GM20000 (cell line): ENCODE measurements around the gene TMPRSS7.

Experiments used
- DNase-seq: peaks from one replicate; pipeline ENCODE4 v3.0.0; 2012; ENCODE audit warnings: low spot score
- TF ChIP-seq, protein P1 (sequence below): IDR thresholded peaks from 2 replicates; pipeline ENCODE4 v1.5.1; 2012; ENCODE audit warnings: mild to moderate bottlenecking, control low read depth; ENCODE audit errors: extremely low read depth, missing control alignments

TMPRSS7 gene

DNA sequence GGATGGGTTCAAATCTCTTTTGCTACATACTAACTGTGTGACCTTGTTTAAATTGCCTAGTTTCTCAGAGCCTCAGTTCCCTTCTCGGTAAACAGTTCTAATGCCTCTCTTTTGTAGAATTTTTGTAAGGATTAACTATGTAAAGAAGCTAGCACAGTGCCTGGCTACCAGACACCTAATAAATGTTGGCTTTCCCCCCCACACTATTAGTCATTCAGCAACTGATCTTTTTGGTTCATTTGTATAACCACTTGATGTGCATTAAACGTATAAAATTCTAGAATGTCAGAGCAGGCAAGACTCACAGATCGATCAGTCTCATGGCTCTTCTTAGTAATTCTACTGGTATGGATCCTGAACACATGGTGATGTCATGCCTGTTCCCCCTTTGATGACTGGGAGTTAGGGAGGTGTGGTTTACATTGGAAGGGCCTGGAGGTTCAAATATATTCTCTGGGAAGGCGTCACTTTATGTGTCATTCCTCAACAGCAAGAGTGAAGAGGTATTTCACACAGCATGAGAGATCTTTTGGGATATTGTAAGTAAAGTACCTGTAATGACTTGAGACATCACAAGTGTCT lies 29.4 kb upstream of the TMPRSS7 start:
- TF ChIP-seq, protein P1, sequence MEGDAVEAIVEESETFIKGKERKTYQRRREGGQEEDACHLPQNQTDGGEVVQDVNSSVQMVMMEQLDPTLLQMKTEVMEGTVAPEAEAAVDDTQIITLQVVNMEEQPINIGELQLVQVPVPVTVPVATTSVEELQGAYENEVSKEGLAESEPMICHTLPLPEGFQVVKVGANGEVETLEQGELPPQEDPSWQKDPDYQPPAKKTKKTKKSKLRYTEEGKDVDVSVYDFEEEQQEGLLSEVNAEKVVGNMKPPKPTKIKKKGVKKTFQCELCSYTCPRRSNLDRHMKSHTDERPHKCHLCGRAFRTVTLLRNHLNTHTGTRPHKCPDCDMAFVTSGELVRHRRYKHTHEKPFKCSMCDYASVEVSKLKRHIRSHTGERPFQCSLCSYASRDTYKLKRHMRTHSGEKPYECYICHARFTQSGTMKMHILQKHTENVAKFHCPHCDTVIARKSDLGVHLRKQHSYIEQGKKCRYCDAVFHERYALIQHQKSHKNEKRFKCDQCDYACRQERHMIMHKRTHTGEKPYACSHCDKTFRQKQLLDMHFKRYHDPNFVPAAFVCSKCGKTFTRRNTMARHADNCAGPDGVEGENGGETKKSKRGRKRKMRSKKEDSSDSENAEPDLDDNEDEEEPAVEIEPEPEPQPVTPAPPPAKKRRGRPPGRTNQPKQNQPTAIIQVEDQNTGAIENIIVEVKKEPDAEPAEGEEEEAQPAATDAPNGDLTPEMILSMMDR: no peak
- DNase-seq: no peak

DNA sequence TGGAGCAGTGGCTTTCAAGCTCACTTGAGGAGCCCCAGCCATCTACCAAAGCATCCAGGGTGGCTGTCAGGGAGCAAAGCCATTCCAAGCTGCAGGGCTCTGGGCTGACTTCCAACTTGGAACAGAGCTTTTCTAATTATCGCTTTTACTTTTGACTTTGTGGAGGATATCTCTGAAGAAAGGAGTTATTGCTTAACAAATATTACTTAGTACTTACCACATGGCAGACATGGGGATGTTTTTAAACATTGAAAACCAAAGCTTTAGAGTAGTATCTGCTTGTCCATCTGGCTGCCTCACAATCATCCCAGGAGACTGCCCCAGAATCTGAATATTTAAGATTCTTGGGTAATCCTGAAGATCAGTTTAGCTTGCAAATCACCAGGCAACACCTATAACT lies 26.9 kb upstream of the TMPRSS7 start:
- TF ChIP-seq, protein P1: no peak
- no peak for DNase-seq

DNA sequence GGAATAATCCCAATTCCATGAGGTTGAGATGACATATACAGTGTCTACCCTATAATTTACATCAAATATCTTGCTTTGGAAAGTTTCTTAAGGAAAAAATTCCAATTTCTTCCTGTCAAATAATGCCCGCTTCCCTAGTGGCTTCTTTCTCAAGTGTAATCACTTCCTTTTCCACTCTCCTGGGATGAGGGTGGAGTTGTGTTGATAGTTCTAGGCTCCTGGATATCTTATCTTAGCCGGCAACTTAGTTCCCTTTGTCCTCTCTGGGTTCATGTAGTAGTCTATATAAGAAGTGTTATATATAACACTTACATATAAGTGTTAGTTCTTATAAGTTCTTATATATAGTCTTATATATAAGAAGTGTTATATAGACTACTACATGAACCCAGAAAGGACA lies 24.9 kb upstream of the TMPRSS7 start:
- DNase-seq: no peak
- TF ChIP-seq, protein P1: no peak

DNA sequence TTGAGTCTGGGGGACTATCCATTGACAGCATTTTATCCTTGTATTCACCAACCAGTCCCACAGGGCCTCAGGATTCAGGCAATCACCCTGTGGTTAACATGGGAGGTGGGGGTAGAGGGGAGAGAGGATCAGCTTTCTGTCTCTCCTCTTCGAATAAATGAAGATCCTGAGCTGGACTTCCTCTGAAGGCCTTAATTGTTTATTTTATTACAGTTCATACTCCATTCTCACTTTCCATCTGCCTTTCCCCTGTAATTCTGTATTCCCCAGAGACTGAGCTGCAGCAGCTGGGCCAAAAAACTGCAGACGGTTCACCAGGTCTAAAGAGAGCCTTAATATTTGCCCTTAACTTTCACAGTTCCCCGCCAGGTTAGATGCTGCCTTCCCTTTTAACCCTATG lies 23.9 kb upstream of the TMPRSS7 start:
- TF ChIP-seq, protein P1: no peak
- DNase-seq: no peak

DNA sequence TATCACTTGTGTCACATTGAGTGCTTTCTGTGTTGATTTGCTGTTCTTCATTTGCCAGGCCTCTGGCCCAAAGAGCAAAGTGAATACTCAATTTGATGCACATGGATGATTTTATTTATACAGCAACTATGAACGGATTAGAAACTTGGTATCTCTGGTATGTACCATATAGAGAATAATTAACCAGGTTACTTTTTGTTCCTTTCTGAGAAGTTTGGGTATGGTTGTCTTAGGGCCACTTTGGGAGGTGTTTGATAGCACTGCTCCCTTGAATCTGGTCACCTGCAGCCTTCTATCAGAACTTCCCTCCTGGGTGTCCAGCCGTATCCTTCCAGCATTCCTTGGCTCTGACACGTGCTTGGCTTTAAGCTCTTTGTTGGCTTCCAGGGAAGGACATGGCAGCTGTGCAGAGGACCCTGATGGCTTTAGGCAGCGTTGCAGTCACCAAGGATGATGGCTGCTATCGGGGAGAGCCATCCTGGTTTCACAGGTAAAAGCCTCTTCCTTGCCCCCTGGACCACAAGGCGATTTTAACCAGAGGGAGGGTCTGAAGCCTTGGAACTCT lies 23.1 kb upstream of the TMPRSS7 start:
- TF ChIP-seq, protein P1: no peak
- DNase-seq: no peak

DNA sequence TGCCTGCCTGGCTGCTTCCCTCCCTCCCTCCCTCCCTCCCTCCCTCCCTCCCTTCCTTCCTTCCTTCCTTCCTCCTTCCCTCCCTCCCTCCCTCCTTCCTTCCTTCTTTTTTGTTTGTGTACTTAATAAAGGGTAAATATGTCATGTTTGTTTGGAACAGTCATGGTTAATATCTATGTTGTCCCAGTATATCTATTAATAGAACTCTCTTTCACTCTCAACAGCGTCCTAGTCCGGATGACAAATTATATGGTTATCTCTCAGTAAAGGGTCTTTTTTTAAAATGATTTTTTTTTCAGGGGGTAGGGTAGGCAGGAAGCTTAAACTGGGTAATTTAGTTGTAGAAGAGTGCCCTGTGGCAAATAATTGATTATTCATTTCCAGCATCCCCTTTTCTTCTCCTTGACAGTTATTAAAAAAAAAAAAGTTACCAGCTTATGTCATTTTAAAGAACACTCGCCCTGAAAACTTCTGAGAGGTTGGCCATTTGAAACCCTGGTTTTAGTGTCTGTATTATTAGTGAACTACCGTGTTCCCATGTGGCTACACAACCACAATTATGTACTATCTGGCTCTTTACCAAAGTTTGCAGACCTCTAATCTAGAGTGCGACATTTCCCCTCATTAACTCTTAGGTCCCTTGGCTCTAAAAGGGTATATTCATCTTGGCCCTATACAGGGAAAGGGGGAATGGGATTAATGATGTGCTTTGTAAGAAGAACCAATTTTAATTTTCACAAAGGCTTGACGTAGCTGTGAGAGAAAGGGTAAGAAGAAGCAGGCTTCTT lies 22.1 kb upstream of the TMPRSS7 start:
- DNase-seq: no peak
- TF ChIP-seq, protein P1: no peak

DNA sequence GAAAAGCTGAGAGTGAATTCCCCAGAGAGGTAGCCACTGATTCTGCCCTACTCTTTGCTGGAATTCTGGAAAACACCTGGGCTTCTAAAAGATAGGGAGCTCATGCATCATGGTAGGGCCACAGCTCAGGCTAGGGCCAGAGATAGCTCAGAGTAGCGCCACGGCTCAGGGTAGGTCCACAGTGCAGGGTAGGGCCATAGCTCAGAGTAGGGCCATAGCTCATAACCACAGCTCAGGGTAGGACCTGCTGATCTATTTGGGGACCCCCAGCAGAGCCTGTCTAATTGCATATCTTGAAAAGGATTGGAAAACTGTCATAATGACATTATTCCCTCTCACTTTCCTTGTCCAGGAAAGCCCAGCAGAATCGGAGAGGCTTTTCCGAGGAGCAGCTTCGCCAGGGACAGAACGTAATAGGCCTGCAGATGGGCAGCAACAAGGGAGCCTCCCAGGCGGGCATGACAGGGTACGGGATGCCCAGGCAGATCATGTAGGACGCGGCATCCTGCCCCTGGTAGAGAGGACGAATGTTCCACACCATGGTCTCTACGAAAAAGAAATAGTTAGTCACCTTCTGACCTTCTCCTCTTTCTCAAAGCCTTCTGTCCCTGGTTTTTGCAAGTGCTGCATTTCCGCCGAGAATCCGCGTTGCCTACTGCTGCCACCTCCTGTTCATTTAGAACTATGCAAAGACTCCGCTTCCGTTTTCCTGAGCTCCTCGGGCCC lies 21.3 kb upstream of the TMPRSS7 start:
- peak; percentile 62 for DNase-seq
- TF ChIP-seq, protein P1: peak; percentile 75
